HepG2 (cell line): ENCODE data around the gene KLHL36. TPM values are rescaled to one million over a fixed set of nuclear protein-coding genes. Genes with fewer than 3 reads are reported as not detected.

Experiments used
- ATF5 ChIP-seq: sonication (generic); formaldehyde crosslinking; IDR thresholded peaks from 2 replicates; pipeline ENCODE4 v1.4.0; 2020; ENCODE audit warnings: mild to moderate bottlenecking, low read depth, missing genetic modification reagents
- CC2D1A ChIP-seq: sonication (generic); formaldehyde crosslinking; IDR thresholded peaks from 2 replicates; pipeline ENCODE4 v1.8.1; 2023; ENCODE audit warnings: mild to moderate bottlenecking, missing genetic modification reagents
- DNMT3B ChIP-seq: conservative IDR thresholded peaks from 2 replicates; pipeline ENCODE4 v1.6.1; 2016; ENCODE audit warnings: missing biosample characterization, control low read depth
- EP300 ChIP-seq, 3 experiments: sonication (generic) in 1 of 3; formaldehyde crosslinking in 1 of 3; IDR thresholded peaks; 2 replicates each; pipeline versions ENCODE4 v1.5.1 to v1.6.1; 2011 to 2020; ENCODE audit warnings: low read depth in 2 of 3, low read length in 2 of 3, borderline replicate concordance in 1 of 3, improper control_type of control experiment in 1 of 3, mild to moderate bottlenecking in 1 of 3, missing genetic modification reagents in 1 of 3, moderate library complexity in 1 of 3
- FOXA3 ChIP-seq: IDR thresholded peaks from 2 replicates; pipeline ENCODE4 v1.6.1; 2016; ENCODE audit warnings: missing genetic modification reagents, missing compliant biosample characterization
- HMGXB3 ChIP-seq: sonication (generic); formaldehyde crosslinking; IDR thresholded peaks from 2 replicates; pipeline ENCODE4 v1.4.0; 2020; ENCODE audit warnings: missing genetic modification reagents, borderline replicate concordance
- KLF9 ChIP-seq: IDR thresholded peaks from 2 replicates; pipeline ENCODE4 v1.6.1; 2016; ENCODE audit warnings: low read depth
- MZF1 ChIP-seq: sonication (generic); formaldehyde crosslinking; IDR thresholded peaks from 2 replicates; pipeline ENCODE4 v1.8.1; 2023; ENCODE audit warnings: mild to moderate bottlenecking, missing genetic modification reagents, borderline replicate concordance
- NCOA2 ChIP-seq: sonication (generic); formaldehyde crosslinking; IDR thresholded peaks from 2 replicates; pipeline ENCODE4 v1.8.0; 2022; ENCODE audit warnings: inconsistent platforms
- NFYB ChIP-seq: sonication (generic); formaldehyde crosslinking; IDR thresholded peaks from 2 replicates; pipeline ENCODE4 v1.4.0; 2020; ENCODE audit warnings: missing genetic modification reagents
- ZNF138 ChIP-seq: sonication (generic); formaldehyde crosslinking; IDR thresholded peaks from 2 replicates; pipeline ENCODE4 v1.5.0; 2020; ENCODE audit warnings: mild to moderate bottlenecking, low read depth, missing genetic modification reagents
- ZNF549 ChIP-seq: sonication (generic); formaldehyde crosslinking; IDR thresholded peaks from 2 replicates; pipeline ENCODE4 v1.5.0; 2020; ENCODE audit warnings: missing genetic modification reagents
- ZNF572 ChIP-seq: sonication (generic); formaldehyde crosslinking; IDR thresholded peaks from 2 replicates; pipeline ENCODE4 v1.5.1; 2020; ENCODE audit warnings: mild to moderate bottlenecking, missing genetic modification reagents
- ZNF577 ChIP-seq: sonication (generic); formaldehyde crosslinking; IDR thresholded peaks from 2 replicates; pipeline ENCODE4 v1.4.0; 2020; ENCODE audit warnings: mild to moderate bottlenecking, low read depth, missing genetic modification reagents, borderline replicate concordance
- ZNF782 ChIP-seq: sonication (generic); formaldehyde crosslinking; IDR thresholded peaks from 2 replicates; pipeline ENCODE4 v1.4.0; 2020; ENCODE audit warnings: missing genetic modification reagents, mild to moderate bottlenecking, borderline replicate concordance
- ZNF839 ChIP-seq: sonication (generic); formaldehyde crosslinking; IDR thresholded peaks from 2 replicates; pipeline ENCODE4 v1.4.0; 2020; ENCODE audit warnings: missing genetic modification reagents, mild to moderate bottlenecking, borderline replicate concordance
- ZNF878 ChIP-seq: sonication (generic); formaldehyde crosslinking; IDR thresholded peaks from 2 replicates; pipeline ENCODE4 v1.8.1; 2023; ENCODE audit warnings: mild to moderate bottlenecking, missing genetic modification reagents, moderate library complexity
- polyA plus RNA-seq, 8 experiments: library from polyadenylated mRNA; depleted of rRNA in 3 of 8; stranded (reverse) in 7 of 8; unstranded in 1 of 8; fragments of >200 nt; fragmentation: Illumina TruSeq in 4 of 8; extraction: Trizol in 4 of 8; gene quantifications; 2 replicates each; pipeline versions ENCODE4 v1.2.1 to v1.2.3, GENCODE V29; 2011 to 2016; ENCODE audit warnings: low read depth in 4 of 8, missing spikeins in 1 of 8, mixed read lengths in 1 of 8; ENCODE audit not compliant: insufficient read depth in 1 of 8
- total RNA-seq, 5 experiments: library from RNA; depleted of rRNA; stranded (reverse); fragments of >200 nt; fragmentation: Illumina TruSeq; extraction: Trizol; gene quantifications; 2 replicates each; pipeline ENCODE4 v1.2.3, GENCODE V29; 2016; ENCODE audit warnings: low read depth in 1 of 5
- TF ChIP-seq, protein P1 (sequence below): sonication (generic); formaldehyde crosslinking; conservative IDR thresholded peaks from 2 replicates; pipeline ENCODE4 v1.4.0; 2020; ENCODE audit warnings: missing genetic modification reagents
- TF ChIP-seq, protein P2 (sequence below): IDR thresholded peaks from 2 replicates; pipeline ENCODE4 v1.6.1; 2016; ENCODE audit warnings: mild to moderate bottlenecking, missing biosample characterization, missing genetic modification reagents
- TF ChIP-seq, protein P3 (sequence below): sonication (generic); formaldehyde crosslinking; IDR thresholded peaks from 2 replicates; pipeline ENCODE4 v1.5.0; 2020; ENCODE audit warnings: mild to moderate bottlenecking, missing genetic modification reagents

The KLHL36 gene
- total and polyA plus RNA-seq, 2 of the 13 experiments (the other 11 are each of a cell fraction or from before 2014, with no cell fraction given) = 24.3 to 26.0 TPM

GRCh38 chr16:84599521-84600202 lies 48.6 kb upstream of the KLHL36 start (continued):
- TF ChIP-seq HMGXB3 (no peak), ZNF549 (no peak), DNMT3B (no peak), ZNF138 (no peak), ZNF839 (0 out of 2 replicates have a peak, but pooled peaks have one; percentile 25), CC2D1A (CRISPR knock-in tag) (no peak), ZNF782 (no peak), ZNF572 (CRISPR knock-in tag) (0 out of 2 replicates have a peak, but pooled peaks have one; percentile 36), MZF1 (no peak), NCOA2 (CRISPR knock-in tag) (peak; percentile 77), NFYB (CRISPR knock-in tag) (no peak), KLF9 (CRISPR knock-in tag) (no peak), ATF5 (CRISPR knock-in tag) (no peak), ZNF577 (CRISPR knock-in tag) (no peak), FOXA3 (CRISPR knock-in tag) (peak; percentile 73), ZNF878 (CRISPR knock-in tag) (0 out of 2 replicates have a peak, but pooled peaks have one; percentile 61), EP300 (IDR thresholded peaks at IDR 0.05; ENCODE audit: low read depth in 2 of 2, low read length in 2 of 2) (peak in 1 of 2 experiments; percentile 79; a peak in 1 of 4 replicates), EP300 (CRISPR knock-in tag; IDR thresholded peaks at IDR 0.05; ENCODE audit: borderline replicate concordance) (peak; percentile 61; the same call in 1 of the 2 replicates)
- TF ChIP-seq, protein P1, sequence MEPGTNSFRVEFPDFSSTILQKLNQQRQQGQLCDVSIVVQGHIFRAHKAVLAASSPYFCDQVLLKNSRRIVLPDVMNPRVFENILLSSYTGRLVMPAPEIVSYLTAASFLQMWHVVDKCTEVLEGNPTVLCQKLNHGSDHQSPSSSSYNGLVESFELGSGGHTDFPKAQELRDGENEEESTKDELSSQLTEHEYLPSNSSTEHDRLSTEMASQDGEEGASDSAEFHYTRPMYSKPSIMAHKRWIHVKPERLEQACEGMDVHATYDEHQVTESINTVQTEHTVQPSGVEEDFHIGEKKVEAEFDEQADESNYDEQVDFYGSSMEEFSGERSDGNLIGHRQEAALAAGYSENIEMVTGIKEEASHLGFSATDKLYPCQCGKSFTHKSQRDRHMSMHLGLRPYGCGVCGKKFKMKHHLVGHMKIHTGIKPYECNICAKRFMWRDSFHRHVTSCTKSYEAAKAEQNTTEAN (CRISPR knock-in tag) = no peak; the same call in 1 of the 2 replicates
- TF ChIP-seq, protein P2, sequence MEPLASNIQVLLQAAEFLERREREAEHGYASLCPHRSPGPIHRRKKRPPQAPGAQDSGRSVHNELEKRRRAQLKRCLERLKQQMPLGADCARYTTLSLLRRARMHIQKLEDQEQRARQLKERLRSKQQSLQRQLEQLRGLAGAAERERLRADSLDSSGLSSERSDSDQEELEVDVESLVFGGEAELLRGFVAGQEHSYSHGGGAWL (CRISPR knock-in tag) = no peak
- TF ChIP-seq, protein P3, sequence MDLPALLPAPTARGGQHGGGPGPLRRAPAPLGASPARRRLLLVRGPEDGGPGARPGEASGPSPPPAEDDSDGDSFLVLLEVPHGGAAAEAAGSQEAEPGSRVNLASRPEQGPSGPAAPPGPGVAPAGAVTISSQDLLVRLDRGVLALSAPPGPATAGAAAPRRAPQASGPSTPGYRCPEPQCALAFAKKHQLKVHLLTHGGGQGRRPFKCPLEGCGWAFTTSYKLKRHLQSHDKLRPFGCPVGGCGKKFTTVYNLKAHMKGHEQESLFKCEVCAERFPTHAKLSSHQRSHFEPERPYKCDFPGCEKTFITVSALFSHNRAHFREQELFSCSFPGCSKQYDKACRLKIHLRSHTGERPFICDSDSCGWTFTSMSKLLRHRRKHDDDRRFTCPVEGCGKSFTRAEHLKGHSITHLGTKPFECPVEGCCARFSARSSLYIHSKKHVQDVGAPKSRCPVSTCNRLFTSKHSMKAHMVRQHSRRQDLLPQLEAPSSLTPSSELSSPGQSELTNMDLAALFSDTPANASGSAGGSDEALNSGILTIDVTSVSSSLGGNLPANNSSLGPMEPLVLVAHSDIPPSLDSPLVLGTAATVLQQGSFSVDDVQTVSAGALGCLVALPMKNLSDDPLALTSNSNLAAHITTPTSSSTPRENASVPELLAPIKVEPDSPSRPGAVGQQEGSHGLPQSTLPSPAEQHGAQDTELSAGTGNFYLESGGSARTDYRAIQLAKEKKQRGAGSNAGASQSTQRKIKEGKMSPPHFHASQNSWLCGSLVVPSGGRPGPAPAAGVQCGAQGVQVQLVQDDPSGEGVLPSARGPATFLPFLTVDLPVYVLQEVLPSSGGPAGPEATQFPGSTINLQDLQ (CRISPR knock-in tag) = no peak
